Lower leg skin (tissue), 4 donors: ENCODE measurements around the gene THAP4. TPM values are rescaled to one million over a fixed set of nuclear protein-coding genes. Genes with fewer than 3 reads are reported as not detected.

Experiments
- DNase-seq, 2 donors: peaks; one replicate each; pipeline ENCODE4 v3.0.0-alpha.2; 2019; ENCODE audit warnings: low spot score in 2 of 2
- H3K4me3 ChIP-seq: fragments of 200-600 bp; sonication (generic); 2 replicates; pipeline ENCODE4 v1.5.1; 2017; ENCODE audit warnings: mild to moderate bottlenecking, low read depth; ENCODE audit not compliant: poor library complexity, severe bottlenecking
- CTCF ChIP-seq, 3 donors: fragments of 450-650 bp; IDR thresholded peaks; one replicate each; pipeline ENCODE4 v1.5.1; 2016; ENCODE audit warnings: antibody characterized with exemption in 3 of 3, mild to moderate bottlenecking in 3 of 3, moderate library complexity in 2 of 3
- POLR2A ChIP-seq, 2 donors: fragments of 450-650 bp; IDR thresholded peaks; one replicate each; pipeline ENCODE4 v1.6.1; 2016 to 2017; ENCODE audit warnings: antibody characterized with exemption in 2 of 2, mild to moderate bottlenecking in 1 of 2, moderate library complexity in 1 of 2
- WGBS, 2 donors: methylation state at CpG; one replicate each; pipeline ENCODE4 v1.1.5; 2018; 5-methylcytosine and 5-hydroxymethylcytosine counted together
- intact Hi-C: fragments of 100-400 bp; cut with DNase I; formaldehyde crosslinking; loops from one replicate; pipeline ENCODE4 v1.15.0; 2023; ENCODE audit warnings: low total_unique reads
- total RNA-seq, 4 donors: library from RNA; depleted of rRNA; stranded (reverse); fragments of >200 nt; gene quantifications; one replicate each; pipeline ENCODE4 v1.1.0, GENCODE V29; 2016

THAP4 gene
- total RNA-seq, 4 donors from 2014 or later = 52.4 to 60.7 (median 58.3) TPM

GRCh38 chr2:241599615-241600014 is 37.3 kb downstream of the THAP4 start:
- WGBS, 2 donors = 84 to 90% methylated on average over 6 of the region's 6 CpGs
- intact Hi-C loops = no loop called here
- TF ChIP-seq CTCF (IDR thresholded peaks at IDR 0.05) (no peak), POLR2A (IDR thresholded peaks at IDR 0.05) (no peak)
- no peak overlapping the region for H3K4me3 ChIP-seq
- no peak for DNase-seq

- H3K4me3 ChIP-seq = no peak overlapping the region
- DNase-seq = no peak
- 67 to 77% methylated on average over 1 of the region's 1 CpG for WGBS, 2 donors
- TF ChIP-seq POLR2A (IDR thresholded peaks at IDR 0.05) (no peak), CTCF (IDR thresholded peaks at IDR 0.05) (no peak)
- intact Hi-C loops = no loop called here
Measured at GRCh38 chr2:241598487-241598886, 38.5 kb downstream of the THAP4 start.

- WGBS, 2 donors = 65 to 72% methylated on average over 5 of the region's 5 CpGs
- H3K4me3 ChIP-seq = no peak overlapping the region
- intact Hi-C loops = no loop called here
- DNase-seq = no peak
- no peak for TF ChIP-seq CTCF (IDR thresholded peaks at IDR 0.05)
- TF ChIP-seq POLR2A (IDR thresholded peaks at IDR 0.05) = no peak
Measured at GRCh38 chr2:241598061-241598460, 38.9 kb downstream of the THAP4 start.

GRCh38 chr2:241597561-241597960 is 39.4 kb downstream of the THAP4 start:
- intact Hi-C loops = no loop called here
- no peak overlapping the region for H3K4me3 ChIP-seq
- DNase-seq = no peak
- WGBS, 2 donors = 93 to 94% methylated on average over 6 of the region's 6 CpGs
- TF ChIP-seq CTCF (IDR thresholded peaks at IDR 0.05) (no peak), POLR2A (IDR thresholded peaks at IDR 0.05) (no peak)

- intact Hi-C loops = no loop called here
- TF ChIP-seq CTCF (IDR thresholded peaks at IDR 0.05) = no peak
- no peak for TF ChIP-seq POLR2A (IDR thresholded peaks at IDR 0.05)
- H3K4me3 ChIP-seq = no peak overlapping the region
- no peak for DNase-seq
- 88 to 92% methylated on average over 15 of the region's 15 CpGs for WGBS, 2 donors
Measured at GRCh38 chr2:241595600-241596140, 41.3 kb downstream of the THAP4 start.

GRCh38 chr2:241593271-241593670 is 43.7 kb downstream of the THAP4 start:
- intact Hi-C loops = no loop called here
- TF ChIP-seq POLR2A (IDR thresholded peaks at IDR 0.05) (no peak), CTCF (IDR thresholded peaks at IDR 0.05) (no peak)

More at GRCh38 chr2:241593271-241593670, 43.7 kb downstream of the THAP4 start:
- 92 to 94% methylated on average over 16 of the region's 16 CpGs for WGBS, 2 donors
- H3K4me3 ChIP-seq = no peak overlapping the region
- no peak for DNase-seq
